Measurements from ENCODE around the gene TRPM6.
"Not testable (repeated sequence)": the region's sequence is repeated elsewhere in the genome, so short reads cannot be mapped to it uniquely, and the experiment has no call there.

The TRPM6 gene

DNA sequence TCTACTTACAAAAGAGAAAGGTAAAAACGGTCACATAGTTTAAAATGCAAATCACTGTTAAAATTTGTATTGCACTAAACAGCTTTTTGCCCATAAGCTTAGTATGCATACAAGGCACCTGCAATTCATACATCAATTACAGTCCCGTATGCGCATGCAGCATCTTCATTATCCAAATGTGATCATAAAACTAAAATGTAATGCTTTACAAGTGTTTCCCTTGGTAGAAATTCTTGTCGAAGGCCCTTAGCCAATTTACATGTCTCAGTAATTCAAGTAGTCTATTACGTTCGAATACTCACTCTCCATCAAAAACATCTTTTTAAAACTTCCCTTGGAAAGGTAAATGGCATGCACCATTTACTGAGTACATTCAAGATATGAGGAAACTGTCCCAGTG lies 32.6 kb downstream of the TRPM6 start:
- no peak for DNase-seq

DNA sequence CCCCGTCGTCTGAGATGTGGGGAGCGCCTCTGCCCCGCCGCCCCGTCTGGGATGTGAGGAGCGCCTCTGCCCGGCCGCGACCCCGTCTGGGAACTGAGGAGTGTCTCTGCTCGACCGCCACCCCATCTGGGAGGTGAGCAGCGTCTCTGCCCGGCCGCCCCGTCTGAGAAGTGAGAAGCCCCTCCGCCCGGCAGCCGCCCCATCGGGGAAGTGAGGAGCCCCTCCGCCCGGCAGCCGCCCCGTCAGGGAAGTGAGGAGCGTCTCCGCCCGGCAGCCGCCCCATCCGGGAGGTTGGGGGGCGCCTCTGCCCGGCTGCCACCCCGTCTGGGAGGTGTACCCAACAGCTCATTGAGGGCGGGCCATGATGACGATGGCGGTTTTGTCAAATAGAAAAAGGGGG lies 34.7 kb downstream of the TRPM6 start:
- not testable (repeated sequence) for DNase-seq

DNA sequence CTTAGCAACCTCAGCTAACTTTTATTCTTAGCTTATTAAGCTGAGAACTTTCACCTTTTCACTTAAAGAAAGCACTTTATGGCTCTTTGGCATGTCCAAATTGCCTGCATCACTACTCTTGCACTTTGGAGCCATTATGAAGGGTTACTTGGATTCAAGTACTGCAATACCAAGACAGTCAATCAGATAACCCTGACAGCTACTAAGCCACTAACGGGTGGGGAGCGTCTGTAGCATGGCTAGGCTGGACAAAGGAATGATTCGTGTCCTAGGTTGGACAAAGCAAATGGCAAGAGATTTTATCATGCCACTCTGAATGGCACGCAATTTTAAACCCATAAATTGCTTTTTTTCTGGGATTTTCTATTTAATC lies 39.6 kb downstream of the TRPM6 start:
- DNase-seq = no peak

DNA sequence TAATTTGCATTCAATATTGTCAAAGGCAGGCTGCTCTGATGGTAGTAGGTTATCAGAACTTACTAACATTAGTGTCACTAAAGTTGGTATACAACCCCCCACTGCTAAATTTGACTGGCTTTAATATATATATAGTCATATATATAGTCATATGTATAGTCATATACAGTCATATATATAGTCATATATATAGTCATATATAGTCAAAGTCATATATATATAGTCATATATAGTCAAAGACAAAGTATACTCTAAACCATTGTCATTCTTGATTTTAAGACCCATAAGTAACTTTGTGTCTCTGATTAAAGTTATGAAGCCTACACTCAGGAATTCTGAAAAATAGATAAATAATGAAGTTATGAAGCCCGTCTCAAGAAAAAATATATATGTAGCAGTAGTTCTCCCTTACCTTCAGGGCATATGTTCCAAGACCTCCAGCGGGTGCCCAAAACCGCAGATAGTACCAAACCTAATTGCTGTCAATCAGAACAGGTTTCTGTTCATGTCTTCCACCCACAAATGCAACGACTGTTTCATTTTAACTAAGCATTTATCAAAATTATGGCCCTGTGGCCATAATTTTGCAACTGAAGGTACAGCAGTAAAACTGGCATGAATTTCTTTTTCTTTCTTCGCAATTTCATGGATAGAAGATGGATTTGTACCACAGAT lies 40.1 kb downstream of the TRPM6 start:
- no peak for DNase-seq

DNA sequence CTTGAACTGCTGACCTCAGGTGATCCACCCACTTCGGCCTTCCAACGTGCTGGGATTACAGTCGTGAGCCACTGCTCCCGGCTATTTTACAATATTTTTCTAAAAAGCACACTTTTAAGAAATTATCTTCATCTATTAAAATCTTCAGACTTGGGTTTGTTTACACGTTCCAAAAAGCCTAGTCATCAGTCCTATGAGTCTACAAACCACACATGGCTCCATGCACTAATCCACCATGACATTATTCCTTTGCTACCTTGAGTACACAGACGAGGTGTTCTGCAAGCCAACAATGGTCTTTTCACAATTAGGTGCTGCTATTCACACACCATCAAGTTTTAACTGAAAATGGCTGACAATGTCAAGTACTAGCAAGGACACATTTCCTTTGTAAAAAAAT lies 41.0 kb downstream of the TRPM6 start:
- DNase-seq = no peak

DNA sequence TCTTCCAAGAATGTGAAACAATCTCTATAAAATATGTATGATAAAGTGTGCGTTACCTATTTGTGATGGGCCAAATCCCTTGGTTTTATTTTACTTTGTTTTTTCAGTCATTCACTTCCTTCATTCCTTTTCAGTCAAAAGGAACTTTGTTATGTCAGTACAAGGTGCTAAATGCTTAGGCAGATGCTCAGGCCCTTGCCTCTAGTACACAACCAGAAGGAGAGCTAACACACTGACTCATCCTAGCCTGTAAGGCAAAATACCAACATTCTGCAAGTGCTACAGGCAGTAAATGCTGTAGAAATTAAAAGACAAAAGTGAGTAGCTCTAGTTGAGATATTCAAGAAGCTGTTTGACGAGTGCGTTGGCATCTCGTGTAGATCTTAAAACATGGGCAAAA lies 49.4 kb downstream of the TRPM6 start:
- no peak for DNase-seq

DNA sequence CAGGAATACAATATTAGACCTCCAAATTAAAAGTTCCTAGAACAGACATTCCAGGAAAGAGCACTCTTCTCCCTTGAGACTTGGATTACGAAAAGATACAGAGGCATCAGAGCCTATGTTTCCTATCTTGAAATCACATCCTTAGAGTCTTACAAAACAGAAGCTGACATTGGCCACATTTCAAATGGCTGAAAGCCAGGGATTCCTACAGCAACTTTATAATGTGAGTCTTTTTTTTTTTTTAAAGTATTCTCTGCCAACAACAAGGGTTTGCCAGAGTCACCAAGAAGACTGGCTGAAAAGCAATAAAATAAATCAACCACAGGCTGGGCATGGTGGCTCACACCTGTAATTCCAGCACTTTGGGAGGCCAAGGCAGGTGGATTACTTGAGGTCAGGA lies 63.1 kb downstream of the TRPM6 start:
- no peak for DNase-seq

DNA sequence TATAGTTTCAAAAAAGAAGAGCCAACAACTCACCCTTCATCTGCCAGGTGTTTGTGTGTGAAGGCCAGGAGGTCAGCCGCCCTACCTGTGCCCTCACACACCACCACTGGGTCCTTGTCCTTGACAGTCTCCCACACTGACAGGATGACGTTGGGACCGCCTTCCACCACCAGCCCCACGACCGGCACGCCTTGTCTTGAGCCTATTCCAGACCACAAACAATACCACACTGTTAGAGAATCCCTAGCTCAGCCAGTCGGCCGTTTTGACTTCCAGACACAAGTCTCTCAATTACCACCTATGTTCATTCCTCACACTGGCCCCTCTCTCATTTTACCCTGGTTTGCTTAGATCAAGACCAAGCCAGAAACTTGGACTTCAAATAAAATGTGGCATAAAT lies 66.1 kb downstream of the TRPM6 start:
- DNase-seq = no peak

DNA sequence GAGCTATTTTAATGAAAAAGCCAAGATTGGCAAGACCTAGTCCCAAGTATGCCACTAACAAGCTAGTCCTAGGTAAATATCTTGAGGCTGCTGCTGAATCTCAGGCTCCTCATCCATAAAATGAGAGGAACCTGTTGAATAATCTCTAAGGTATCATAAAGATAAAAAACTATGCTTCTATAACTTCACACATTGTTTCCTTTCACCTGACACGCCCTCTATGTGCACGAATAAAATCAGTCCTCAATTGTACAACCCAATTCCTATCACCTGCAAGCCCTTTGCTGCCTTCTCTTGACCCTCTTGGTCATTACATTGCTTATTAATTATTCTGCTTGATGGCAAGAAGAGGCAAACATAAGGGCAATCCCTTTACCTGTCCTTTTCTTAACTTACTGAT lies 69.9 kb downstream of the TRPM6 start:
- DNase-seq = no peak

DNA sequence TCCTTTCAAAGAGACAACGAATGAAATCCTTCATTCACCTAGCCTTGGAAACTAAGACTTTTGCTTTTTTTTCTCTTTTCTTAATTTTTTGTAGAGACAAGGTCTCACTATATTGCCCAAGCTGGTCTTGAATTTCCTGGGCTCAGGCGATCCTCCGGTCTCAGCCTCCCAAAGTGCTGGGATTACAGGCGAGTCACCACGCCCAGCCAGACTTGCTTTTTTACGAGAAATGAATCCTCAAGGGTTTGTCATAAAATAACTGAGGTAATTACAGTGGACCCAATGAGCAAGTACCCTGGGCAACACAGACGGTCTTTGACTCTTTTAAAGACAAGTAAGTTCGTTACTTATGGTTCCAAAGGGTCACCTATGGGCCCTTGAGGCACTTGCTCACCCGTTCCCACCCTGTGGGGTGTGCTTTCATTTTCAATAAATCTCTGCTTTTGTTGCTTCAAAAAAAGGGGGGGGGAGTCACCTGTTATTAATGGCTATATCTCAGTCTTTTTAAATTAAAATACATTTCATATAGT lies 70.4 kb downstream of the TRPM6 start:
- DNase-seq = no peak

DNA sequence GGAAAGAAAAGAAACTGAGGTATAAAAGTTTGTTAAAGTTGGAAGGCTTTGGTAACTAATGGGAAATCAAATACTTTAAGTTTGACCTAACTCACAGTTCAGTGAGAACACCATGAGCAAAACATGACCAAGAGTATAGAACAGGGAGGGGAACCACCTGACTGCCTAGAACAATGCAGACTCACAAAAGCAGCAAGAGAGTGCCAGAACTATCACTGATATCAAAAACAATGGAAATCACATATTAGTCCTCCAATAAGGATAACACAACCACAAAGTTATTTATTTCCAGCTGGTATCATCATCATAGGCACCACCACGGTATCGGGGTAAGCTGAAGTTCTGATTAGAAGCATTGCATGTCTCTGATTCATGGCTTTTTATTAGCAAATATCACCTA lies 77.5 kb downstream of the TRPM6 start:
- DNase-seq = no peak

DNA sequence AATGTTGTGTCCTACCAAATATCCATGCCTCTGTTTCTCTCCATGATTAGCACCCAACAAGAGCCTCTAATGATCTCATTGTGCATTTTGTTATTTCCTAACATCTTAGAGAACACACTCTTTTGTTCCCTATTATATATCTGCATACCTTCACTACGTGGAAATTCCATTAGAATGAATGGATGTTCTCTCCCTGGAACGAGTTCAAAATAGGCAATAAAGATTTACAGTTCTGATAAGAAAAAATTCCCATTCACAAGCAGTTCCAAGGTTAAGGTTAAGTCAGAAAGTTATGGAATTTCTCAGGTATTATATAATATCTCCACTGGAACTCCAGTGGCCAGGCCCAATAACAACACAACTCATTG lies 83.7 kb downstream of the TRPM6 start:
- no peak for DNase-seq

DNA sequence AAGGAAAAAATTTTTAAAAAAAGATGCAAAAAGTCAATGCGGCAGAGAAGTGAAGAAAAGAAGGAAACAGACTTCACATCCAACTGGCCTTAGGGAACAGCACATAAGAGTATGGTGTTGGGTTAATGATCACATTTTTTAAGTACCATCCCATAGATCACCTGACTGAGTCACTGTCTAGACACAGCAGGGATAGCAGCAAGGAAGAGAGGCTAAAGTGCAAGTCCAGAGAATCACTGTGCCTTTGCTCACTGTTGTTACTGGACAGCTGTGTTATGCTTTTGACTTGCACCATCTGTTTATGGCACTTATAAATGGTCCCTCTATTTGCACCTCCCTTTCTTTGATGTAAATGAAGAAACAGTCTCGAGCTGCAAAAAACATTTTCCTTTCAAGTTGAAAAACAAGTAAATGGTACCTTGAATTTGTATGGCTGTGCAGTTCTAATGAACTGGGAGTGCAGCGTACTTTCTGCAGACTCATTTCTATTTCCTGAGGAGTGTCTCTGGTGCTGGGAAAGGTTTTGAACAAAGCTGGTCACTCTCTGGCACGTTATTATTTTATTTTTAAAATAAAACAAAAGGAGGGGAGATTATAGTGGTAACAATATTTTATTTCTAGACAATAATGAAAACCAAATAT lies 84.2 kb downstream of the TRPM6 start:
- DNase-seq = no peak

DNA sequence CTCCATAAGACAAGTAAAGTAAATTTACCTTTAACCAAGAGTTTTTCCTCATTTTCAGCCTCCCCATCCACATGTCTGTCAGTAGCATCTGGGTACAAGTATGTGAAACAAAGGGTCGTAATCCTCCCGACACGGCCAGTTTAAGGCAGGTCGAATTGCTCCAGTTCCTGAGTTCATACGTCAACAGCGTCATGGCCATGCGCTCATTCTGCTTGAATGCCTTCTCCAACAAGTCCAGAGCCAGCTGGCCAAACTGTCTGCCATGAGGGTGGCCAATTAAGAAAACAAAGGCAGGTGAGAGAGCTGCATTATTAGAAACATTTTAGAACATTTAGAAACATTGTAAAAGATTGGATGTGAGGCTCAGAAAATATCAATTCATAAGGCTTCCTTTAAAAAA lies 87.5 kb downstream of the TRPM6 start:
- no peak for DNase-seq

DNA sequence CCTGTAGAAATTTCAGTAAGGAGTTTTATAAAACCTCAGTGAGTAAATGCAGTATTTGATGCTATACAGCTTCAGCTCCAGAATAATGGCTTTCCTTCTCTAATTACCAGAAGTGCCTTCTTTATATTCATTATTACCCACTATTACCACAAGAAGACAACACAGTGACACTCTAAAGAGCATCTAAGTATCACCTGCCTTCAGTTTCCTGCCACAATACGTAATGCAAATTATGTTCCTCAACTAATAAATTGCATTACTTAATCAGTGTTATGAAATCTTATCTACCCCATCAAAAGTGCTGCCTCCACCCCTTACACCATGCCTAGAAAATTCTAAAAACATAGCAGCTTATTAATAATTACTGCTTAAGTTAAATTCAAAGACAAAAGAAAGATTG lies 91.9 kb downstream of the TRPM6 start:
- DNase-seq = no peak

DNA sequence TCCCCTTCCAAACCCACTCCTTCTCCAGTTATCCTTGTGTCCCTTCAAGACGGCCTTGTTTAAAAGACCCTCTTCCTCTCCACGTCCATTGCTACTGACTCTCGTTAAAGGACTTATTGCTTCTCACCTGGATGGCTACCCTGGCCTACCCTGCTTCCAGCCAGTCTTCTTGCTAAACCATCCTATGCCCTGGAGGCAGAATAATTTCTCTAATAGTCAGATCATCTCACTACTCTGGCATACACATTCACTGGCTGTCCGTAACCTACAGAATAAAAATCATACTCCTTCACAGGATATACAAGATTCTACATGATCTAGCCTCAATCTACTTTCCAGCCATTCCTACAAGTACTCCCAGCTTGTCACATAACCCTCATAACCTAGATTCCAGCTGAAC lies 92.6 kb downstream of the TRPM6 start:
- no peak for DNase-seq

DNA sequence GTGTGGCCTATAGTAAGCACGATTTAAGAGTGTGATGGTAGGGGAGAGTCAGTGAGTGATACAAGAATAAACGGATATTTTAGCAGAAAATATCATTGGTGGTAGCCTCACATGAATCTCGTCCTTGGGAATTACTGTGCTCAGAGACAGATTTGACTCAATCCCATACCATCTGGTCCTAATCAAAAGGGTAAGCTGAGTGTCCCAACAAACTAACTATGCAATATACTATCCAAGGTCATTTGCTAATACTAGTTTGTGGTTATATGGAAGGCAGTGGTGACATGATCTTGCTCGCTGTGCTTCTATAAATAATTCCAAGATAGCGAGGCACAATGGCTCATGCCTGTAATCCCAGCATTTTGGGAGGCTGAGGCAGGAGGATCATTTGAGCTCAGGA lies 103.2 kb downstream of the TRPM6 start:
- no peak for DNase-seq

DNA sequence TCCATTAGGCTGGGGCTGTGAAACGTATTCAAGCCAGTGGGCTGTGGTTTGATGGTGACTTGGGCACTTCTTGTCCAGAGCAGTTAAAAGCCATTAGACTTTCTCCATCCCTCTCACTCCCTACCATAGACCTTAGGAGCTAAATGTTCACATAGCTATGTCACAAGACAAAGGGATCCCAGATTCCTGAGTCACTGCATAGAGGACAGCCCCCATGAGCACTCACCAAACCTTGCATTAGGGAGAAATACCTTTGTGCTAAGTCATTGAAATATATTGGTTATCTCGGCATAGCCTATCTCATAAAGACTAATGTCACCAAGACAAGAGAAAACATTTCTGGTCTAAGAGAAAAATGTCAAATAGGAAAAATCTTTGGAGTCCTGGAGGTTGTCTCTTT lies 104.3 kb downstream of the TRPM6 start:
- no peak for DNase-seq

DNA sequence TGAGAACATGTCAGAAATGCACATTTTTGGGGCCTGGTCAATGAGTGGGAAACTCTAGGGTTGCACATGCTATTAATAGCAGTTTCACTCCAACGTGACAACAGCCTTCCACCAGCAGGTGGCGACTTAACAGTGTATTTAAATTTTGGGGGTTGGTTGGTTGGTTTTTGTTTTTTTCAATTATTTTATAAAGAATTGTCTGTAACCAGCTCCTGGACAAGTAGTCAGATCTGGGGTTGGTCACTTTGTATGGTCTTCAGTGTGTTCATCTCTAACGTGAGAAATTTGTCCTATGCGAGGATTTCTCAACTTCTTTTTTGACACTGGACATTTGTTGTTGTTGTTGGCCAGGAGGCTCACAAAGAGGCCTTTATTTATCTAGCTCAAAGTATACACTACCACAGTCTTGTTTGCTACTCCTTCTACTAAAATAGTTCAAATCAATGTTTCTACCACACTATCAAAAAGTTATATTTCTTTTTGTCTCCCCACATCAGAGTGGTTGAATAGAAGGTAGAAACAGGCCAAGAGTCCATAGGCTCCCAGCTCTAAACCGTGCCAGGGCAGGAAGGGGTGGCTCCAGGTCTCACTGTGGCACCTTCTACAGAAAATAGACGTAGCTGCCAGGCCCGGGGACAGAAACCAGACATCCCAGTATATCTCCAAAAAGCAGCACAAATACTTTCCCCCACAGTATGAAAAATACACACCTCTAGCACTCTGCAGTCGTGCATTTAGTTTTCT lies 110.4 kb downstream of the TRPM6 start:
- DNase-seq = no peak

DNA sequence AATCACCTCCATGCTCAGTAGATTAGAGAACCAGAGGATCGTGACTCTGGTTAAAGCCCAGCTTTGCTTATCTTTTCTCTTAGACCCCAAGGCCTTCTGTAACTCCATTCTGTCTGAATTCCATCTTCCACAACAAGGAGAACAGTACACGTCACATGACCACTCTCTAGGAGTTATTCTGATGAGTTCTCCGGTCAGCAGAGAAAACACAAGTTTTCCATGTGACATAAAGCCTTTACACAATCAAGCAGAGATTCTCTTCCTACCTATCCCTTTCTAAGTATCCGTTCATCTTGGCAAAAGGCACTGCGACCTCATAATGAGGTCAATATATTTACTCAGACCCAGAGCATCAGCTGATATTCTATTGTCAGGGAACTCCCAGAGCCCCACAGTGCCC lies 112.3 kb downstream of the TRPM6 start:
- no peak for DNase-seq

DNA sequence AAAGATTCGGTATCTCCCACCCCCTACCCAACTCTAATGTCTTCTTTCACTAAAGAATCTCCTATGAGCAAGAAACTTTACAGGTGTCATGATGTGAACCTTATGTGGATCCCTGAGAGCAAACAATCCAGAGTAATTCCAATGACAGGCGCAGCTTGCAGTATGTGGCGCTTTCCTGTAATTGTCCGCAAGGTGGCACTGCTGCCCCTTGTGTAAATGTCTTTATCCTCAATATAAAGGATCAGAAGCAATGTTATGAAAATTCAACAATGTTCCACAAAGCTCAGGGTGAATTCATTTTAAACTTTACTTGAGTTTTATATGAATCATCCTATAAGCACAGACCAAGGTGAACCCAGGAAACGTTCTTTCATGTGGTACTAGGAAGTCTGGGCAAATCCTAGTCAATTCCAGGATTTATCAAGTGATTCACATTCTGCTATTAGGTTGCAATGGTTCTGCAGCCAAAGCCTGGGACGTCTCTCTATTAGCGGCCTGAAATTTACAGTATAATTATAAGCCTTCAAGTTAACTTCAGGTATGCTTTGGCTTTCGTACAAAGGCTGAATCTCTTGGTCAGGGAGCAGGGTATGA lies 113.7 kb downstream of the TRPM6 start:
- no peak for DNase-seq

DNA sequence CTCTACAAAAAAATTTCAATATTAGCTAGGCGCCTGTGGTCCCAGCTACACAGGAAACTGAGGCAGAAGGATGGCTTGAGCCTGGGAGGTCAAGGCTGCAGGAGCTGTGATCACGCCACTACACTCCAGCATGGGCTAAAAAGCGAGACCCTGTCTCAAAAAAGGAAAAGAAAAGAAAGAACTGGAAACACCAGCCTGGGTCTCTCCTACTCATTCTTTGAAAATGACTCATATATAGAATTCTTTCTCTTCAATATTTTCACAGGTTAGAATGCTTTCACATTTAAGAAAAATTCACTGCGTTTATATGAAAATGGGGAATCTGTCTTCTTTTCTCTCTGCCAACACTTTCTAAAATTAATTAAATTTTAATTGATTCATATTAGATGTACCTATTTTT lies 115.6 kb downstream of the TRPM6 start:
- DNase-seq = no peak

DNA sequence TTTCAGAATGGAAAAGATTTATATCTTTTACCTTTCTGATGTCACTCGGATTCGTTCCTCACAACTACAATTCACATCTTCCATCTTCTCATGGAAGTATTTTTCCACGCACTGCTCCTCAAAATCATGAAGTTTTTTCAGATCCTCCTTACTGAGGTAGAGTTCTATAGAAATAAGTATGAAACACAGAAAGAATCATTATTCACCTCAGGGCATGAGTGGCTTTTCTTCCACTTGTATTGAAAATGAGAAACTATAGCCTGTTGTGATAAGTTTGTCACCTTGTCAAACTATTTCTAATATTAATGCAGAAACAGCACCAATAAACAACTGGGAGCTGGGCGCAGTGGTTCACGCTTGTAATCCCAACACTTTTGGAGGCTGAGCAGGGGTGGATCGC lies 116.0 kb downstream of the TRPM6 start:
- no peak for DNase-seq

DNA sequence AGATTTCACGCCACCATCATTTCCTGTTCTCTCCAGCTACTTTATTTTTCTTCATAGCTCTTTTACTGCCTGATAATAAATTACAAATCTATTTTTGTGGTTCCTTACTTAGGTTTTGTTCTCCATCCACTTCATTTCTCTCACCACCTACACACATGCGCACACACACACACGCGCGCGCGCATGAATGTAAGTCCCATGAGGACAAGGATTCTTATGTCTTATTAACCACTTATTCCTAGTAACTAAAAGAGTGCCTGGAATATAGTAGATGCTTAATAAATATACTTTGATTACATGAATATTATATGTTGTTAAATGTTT lies 116.5 kb downstream of the TRPM6 start:
- no peak for DNase-seq
